Subcutaneous abdominal adipose tissue (tissue), 5 donors: ENCODE results near the gene C11orf68.

Source experiments
- H3K27ac ChIP-seq: one replicate; pipeline ENCODE4 v1.7.0; 2013; ENCODE audit warnings: low read depth, mild to moderate bottlenecking, inconsistent platforms, low read length, moderate library complexity
- H3K27me3 ChIP-seq, 5 donors: one replicate each; pipeline ENCODE4 v1.7.0; 2013; ENCODE audit warnings: low read length in 5 of 5, inconsistent platforms in 1 of 5; ENCODE audit not compliant: control insufficient read depth in 5 of 5, insufficient read depth in 4 of 5
- H3K36me3 ChIP-seq, 5 donors: one replicate each; pipeline ENCODE4 v1.7.0; 2013; ENCODE audit warnings: low read length in 5 of 5; ENCODE audit not compliant: control insufficient read depth in 5 of 5, insufficient read depth in 5 of 5
- H3K4me1 ChIP-seq, 5 donors: one replicate each; pipeline ENCODE4 v1.7.0; 2013; ENCODE audit warnings: low read length in 5 of 5, mild to moderate bottlenecking in 3 of 5, moderate library complexity in 1 of 5; ENCODE audit not compliant: control insufficient read depth in 5 of 5, insufficient read depth in 5 of 5
- H3K4me3 ChIP-seq, 5 donors: one replicate each; pipeline ENCODE4 v1.7.0; 2013; ENCODE audit warnings: low read length in 5 of 5, low read depth in 1 of 5
- H3K9ac ChIP-seq, 5 donors: one replicate each; pipeline ENCODE4 v1.7.0; 2013; ENCODE audit warnings: low read length in 5 of 5, mild to moderate bottlenecking in 4 of 5, moderate library complexity in 3 of 5
- H3K9me3 ChIP-seq, 5 donors: one replicate each; pipeline ENCODE4 v1.7.0; 2013; ENCODE audit warnings: low read length in 5 of 5; ENCODE audit not compliant: control insufficient read depth in 5 of 5
- donor health status: healthy.
- donor health status: healthy.
- donor health status: healthy.
- donor health status: healthy.
- donor health status: healthy.

Gene C11orf68

DNA sequence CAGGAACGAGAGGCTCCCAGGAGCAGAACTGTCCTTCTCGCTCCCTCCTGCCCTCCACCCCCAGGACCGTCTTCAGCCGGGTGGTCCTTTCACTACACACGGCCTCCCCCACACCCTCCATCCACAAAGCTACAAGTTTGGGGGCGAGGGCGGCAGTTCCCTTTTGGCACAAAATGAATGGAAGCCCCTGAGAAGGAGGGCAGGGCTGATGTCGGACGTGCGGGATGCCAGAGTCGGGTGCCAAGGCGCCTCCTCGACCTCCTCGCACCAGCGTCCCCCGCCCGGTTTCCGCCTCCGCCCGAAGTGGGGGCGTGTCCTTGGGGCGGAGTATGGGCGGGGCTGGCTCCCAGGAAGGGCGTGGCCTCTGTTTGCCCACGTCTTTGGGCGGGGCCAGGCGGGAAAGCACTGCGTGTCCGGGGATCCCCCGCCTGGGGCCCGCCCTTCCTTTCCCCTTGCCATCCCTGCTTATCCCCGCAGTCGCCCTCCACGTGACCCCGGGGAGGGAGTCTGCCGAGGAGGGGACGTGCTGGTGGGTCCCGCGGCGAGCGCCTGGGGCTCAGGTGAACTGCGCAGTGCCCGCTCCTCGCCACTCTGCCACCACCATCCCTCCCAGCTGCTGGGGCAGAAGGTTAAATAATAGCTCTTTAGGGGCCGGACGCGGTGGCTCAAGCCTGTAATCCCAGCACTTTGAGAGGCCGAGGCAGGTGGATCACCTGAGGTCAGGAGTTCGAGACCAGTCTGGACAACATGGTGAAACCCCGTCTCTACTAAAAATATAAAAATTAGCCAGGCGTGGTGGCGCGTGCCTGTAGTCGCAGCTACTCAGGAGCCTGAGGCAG, 45.3 kb downstream of the C11orf68 start:
- H3K4me3 ChIP-seq = peak overlapping the region; percentile 70 to 85 (median 76)
- peak overlapping the region in 4 of 5 donors; percentile 61 to 82 (median 74) for H3K9ac ChIP-seq
- no peaks in the 10 kb centered on the region for H3K9me3 ChIP-seq
- peaks cover 8 to 40% (median 34%) of the 10 kb centered on the region in 5 donors for H3K4me1 ChIP-seq
- no peaks in the 10 kb centered on the region for H3K27me3 ChIP-seq
- peaks cover 0 to 15% (median 9%) of the 10 kb centered on the region in 5 donors for H3K36me3 ChIP-seq
- H3K27ac ChIP-seq = peak overlapping the region; percentile 62

DNA sequence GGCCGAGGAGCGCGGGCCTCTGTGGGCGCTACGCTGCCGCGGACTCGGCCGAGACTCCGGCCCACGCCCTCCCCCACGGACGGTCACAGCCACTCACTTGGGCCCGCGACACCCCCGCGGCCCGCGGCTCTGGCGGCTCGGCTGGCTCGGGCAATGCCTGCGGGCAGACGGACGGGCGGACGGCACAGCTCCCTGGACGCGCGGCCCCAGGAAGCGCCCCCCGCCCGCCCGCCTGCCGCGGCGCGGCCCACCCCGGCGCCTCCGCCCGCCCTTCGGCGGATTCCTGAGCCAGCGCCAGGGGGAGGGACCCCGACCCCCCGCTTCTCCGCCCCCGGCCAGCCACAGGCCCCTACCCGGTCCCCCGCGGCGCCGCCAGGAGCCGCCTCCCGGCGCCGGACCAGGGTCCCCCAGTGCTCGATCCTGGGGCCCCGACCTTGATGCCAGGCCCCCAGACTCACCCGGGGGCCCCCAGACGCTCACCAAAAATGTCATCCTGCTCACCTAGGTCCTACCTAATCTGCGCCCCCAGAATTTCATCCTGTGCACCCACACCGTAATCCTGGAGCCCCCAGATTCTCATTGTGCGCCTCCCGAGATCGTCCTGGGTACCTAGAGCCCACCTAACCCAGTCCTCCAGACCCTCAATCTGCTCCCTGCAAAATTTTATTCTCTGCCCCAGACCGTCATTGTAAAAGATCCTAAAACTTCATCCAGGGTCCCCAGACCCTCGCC, 46.1 kb downstream of the C11orf68 start, which contains the start of gene EFEMP2:
Gene EFEMP2 (minus strand): TSS at position 215 of the 732 bp plus-strand sequence. CDS start 446 bp downstream, outside the sequence.
- H3K36me3 ChIP-seq = peaks cover 0 to 23% (median 17%) of the 10 kb centered on the region in 5 donors
- peak within 1 kb of the TSS; percentile 68 to 86 (median 76) for H3K9ac ChIP-seq
- H3K9me3 ChIP-seq = no peaks in the 10 kb centered on the region
- peak within 1 kb of the TSS; percentile 70 to 85 (median 76) for H3K4me3 ChIP-seq
- no peaks in the 10 kb centered on the region for H3K27me3 ChIP-seq
- peaks cover 8 to 40% (median 34%) of the 10 kb centered on the region in 5 donors for H3K4me1 ChIP-seq
- H3K27ac ChIP-seq = peak within 1 kb of the TSS; percentile 88

DNA sequence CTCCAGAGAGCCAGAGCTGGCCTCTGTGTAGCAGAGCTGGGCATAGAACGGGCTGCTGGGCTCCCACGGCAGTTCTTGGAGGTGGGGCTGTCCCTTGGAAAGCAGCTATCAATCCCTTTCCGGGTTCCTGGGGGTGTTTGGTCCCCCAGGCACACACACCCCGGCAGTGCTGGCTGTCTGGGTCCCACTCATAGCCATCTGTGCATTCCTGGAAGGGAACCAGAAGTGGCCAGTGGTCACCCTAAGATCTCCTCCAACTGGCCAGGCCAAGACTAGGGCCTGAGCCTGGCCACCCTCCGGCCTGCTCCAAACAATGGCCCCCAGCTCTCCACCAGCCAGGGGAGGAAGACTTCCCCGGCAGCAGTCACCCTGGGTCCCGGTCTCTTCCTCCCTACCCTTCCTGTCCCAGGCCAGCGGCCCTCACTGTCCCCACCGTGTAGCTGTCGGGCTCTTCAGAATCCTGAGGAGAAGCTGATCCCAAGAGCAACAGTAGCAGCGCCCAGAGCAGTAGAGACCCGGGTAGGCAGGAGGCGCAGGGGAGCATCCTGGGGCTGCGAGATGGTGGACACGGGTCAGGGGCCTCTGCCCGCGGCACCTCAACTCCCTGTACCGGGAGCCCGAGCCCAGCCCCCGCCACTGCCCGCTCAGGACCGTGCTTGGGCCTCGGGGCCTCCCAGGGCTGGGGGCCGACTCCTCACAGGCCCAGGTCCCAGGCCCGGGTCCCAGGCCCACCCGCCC, 46.9 kb downstream of the C11orf68 start:
- H3K4me1 ChIP-seq = peaks cover 8 to 40% (median 34%) of the 10 kb centered on the region in 5 donors
- peak overlapping the region; percentile 64 to 76 (median 65) for H3K4me3 ChIP-seq
- H3K9me3 ChIP-seq = no peaks in the 10 kb centered on the region
- peaks cover 0 to 30% (median 22%) of the 10 kb centered on the region in 5 donors for H3K36me3 ChIP-seq
- H3K27me3 ChIP-seq = no peaks in the 10 kb centered on the region
- H3K9ac ChIP-seq = peak overlapping the region; percentile 68 to 86 (median 76)
- peak overlapping the region; percentile 88 for H3K27ac ChIP-seq

DNA sequence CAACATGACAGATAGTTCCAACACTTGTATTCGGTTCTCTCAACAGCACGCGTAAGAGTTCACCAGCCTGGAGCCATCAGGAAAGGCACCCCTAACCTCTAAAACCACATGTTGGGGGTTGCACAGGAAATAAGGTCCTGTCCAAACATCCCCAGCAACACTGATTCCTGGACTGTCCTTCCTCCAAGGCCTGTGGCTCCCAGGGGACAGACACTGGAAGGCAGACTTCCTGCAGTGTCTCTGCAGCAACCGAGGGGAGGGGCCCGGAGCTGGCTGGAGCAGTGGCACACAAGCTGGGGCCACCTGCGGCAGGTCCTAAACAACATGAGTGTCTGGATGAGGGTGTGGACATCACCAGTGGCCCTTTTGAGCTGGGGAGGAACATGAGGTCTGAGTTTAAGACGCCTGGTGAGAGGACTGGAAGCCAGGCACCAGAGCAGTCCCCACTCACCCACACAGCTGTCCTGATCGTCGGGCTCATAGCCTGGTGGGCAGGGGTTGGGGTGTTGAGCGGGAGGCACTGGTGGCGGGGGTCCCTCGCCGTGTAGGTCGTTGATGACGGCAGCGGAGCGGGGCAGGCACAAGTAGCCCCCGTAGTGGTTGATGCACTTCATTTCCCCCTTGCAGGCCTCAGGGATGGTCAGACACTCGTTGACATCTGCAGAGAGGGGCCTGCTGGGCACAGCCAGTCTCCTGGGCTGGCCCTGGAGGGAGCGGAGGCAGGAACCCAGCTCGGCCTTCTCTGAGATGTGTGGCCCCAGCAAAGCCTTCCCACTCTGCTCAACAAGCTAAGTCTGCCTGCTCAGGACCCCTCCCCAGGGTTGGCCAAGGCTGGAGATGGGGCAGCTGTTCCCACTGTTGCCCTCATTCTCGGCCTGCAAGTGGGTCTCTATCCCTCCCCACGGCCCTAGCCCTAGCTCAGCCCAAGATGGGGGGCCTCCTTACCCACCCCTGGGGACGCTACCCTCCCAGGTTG, 47.9 kb downstream of the C11orf68 start:
- Histone ChIP-seq H3K4me1 (peaks cover 8 to 40% (median 34%) of the 10 kb centered on the region in 5 donors), H3K27ac (peak overlapping the region; percentile 88), H3K36me3 (peaks cover 0 to 38% (median 32%) of the 10 kb centered on the region in 5 donors)

DNA sequence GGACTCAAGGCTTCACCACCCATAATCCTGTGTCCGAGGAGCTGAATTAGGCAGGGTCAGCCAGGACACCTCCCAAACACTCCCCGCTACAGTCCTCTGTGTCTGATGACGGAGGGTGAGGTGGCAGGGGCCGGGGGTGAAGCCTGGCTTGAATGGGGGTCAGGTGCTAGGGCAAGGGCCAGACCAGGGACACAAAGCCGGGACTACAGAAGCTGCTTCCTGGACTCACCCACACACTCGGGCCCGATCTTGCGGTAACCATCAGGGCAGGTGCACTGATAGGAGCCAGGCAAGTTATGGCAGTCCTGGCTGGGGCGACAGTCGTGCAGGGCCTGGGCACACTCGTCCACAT, 48.6 kb downstream of the C11orf68 start:
- Histone ChIP-seq H3K9ac (no peak overlapping the region), H3K9me3 (no peaks in the 10 kb centered on the region), H3K27ac (no peak overlapping the region), H3K36me3 (peaks cover 0 to 45% (median 39%) of the 10 kb centered on the region in 5 donors), H3K27me3 (no peaks in the 10 kb centered on the region), H3K4me1 (peaks cover 8 to 40% (median 34%) of the 10 kb centered on the region in 5 donors), H3K4me3 (peak overlapping the region in 1 of 5 donors; percentile 12)

More for the DNA sequence above, 47.9 kb downstream of the C11orf68 start:
- Histone ChIP-seq H3K9ac (peak overlapping the region; percentile 26 to 86 (median 76)), H3K27me3 (no peaks in the 10 kb centered on the region), H3K4me3 (peak overlapping the region; percentile 64 to 76 (median 65)), H3K9me3 (no peaks in the 10 kb centered on the region)

DNA sequence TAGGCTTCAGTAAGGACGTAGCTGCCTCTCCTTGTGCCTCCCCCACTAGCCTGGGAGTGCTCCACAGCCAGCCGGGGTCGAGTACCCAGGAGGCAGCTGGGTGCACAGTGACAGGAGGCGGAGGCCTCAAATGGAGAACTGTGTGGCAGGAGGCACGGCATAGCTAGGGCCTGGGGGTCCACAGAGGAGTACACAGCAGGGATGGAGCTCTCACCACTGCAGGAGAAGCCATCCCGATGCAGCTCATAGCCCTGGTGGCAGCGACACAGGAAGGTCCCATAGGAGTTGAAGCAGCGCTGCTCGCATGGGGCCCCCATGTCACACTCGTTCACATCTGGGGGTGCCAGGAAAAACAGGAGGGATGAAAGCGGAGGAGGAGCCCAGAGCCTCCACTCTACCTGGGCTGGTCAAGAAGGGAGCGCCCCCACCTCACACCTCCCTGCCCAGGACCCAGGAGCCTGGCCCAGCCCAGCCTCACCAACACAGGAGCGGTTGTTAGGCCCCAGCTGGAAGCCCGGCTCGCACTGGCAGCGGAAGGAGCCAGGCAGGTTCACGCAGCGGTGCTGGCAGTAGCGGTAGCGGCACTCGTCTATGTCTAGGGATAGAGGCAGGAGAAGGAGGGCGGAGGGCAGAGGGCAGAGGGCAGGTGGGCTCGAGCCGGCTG, 49.1 kb downstream of the C11orf68 start:
- peaks cover 0 to 50% (median 45%) of the 10 kb centered on the region in 5 donors for H3K36me3 ChIP-seq
- H3K9ac ChIP-seq = no peak overlapping the region
- H3K27me3 ChIP-seq = no peaks in the 10 kb centered on the region
- no peak overlapping the region for H3K4me3 ChIP-seq
- peaks cover 8 to 40% (median 34%) of the 10 kb centered on the region in 5 donors for H3K4me1 ChIP-seq
- no peaks in the 10 kb centered on the region for H3K9me3 ChIP-seq
- H3K27ac ChIP-seq = no peak overlapping the region

DNA sequence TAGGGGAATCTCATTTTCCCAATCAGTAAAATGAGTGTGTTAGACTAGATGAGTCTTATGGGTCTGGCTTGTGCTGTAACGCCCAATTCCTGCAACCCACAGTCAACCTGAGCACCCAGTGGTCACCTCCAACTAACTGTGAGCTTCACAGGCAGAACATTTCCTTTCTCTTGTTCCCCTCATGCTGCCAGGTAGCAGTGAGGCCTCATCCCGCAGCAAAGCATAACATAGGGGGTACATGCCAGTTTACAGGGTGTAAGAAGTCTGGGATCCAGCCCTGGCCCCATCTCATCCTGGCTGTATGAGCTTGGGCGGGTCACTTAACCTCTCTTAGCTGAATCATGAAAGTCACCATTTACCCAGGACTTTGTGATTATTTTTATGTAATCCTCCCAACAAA, 50.0 kb downstream of the C11orf68 start:
- peaks cover 0 to 59% (median 53%) of the 10 kb centered on the region in 5 donors for H3K36me3 ChIP-seq
- H3K27ac ChIP-seq = no peak overlapping the region
- no peaks in the 10 kb centered on the region for H3K27me3 ChIP-seq
- H3K9me3 ChIP-seq = no peaks in the 10 kb centered on the region
- H3K4me3 ChIP-seq = no peak overlapping the region
- no peak overlapping the region for H3K9ac ChIP-seq
- peaks cover 8 to 39% (median 32%) of the 10 kb centered on the region in 5 donors for H3K4me1 ChIP-seq

GRCh38 chr11:65868076-65868667, 50.7 kb downstream of the C11orf68 start:
- Histone ChIP-seq H3K27ac (no peak overlapping the region), H3K4me1 (peaks cover 8 to 35% (median 31%) of the 10 kb centered on the region in 5 donors), H3K9ac (no peak overlapping the region), H3K27me3 (no peaks in the 10 kb centered on the region), H3K4me3 (no peak overlapping the region), H3K9me3 (no peaks in the 10 kb centered on the region), H3K36me3 (peaks cover 0 to 66% (median 61%) of the 10 kb centered on the region in 5 donors)
